ENCODE data around the gene PLPP6.
"Not testable (repeated sequence)": the region's sequence is repeated elsewhere in the genome, so short reads cannot be mapped to it uniquely, and the experiment has no call there.

The PLPP6 gene

DNA sequence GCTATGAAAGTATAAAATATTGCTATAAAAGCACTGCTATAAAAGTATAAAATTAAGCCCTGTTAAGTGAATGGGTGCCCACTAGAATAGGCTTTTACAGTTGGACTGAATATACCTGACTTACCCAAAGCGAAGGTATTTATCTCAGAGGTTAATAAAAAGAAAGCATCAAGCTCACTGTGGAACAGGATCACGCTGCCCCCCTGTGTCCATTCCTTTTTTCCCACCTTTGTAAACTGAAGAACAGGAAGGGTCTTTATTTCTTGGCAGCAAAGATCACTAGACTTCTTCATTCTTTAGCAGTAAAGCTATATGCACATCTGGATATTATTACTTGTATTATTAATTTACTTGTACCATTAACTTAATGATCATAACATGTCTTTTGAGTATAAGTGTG, 22.1 kb upstream of the PLPP6 start:
- TF ChIP-seq CTCF (IDR thresholded peaks at IDR 0.05; ENCODE audit: control extremely low read depth, extremely low read depth, low read depth, missing control alignments) = peak; percentile 45
- CTCF ChIA-PET = interaction anchor here (0.8 to 2.7 kb wide), 23 partner anchors 10 to 907 kb away, joined by 3 to 17 read pairs (median 4); partner anchors contain the start of gene CDC37L1
- POLR2A ChIA-PET = no interaction called here

DNA sequence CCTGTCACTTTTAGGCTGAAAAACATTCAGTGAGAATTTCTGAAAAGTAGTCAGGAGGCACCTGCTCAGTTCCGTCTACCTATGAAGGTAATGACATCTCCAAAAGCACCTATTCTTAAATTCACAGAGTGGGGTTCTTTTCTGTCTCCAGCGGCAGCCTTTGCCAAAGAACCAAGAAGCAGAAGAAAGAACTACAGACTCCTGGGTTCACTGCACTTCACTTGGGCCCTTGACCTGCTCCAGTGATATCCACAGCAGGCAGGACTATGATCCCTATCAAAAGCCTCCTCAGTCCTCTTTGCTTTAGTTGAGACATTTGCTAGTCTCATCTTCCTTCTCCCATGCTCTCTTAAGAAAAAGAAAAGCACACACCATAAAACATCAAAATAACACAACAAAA, 19.7 kb upstream of the PLPP6 start:
- TF ChIP-seq CTCF (IDR thresholded peaks at IDR 0.05; ENCODE audit: control extremely low read depth, extremely low read depth, low read depth, missing control alignments) = no peak
- ChIA-PET POLR2A (no interaction called here), CTCF (interaction anchor here (1.0 to 2.8 kb wide), 3 partner anchors 8 to 259 kb away, joined by 3 to 10 read pairs (median 5); no protein-coding TSS in a partner anchor)
- DNase-seq (ENCODE audit: extremely low spot score) = no peak

More for the DNA sequence above, 22.1 kb upstream of the PLPP6 start:
- no peak for DNase-seq (ENCODE audit: extremely low spot score)

DNA sequence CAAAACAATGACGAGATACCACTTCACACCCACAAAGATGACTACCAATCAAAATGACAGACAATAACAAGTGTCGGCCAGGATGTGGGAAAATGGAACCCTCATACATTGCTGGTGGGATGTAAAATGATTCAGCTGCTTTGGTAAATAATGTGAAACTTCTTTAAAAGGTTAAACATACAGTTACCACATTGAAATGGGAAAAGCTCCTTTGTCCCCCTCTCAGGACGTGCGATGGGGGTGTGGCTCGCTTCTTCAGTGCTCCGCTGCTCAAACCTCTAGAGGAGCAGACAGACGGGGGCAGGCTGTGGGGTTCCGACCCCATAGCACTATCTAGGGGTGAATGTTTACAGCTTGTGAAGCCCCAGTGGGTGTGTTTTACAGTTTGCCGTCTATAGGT, 8.0 kb upstream of the PLPP6 start:
- TF ChIP-seq CTCF (IDR thresholded peaks at IDR 0.05; ENCODE audit: control extremely low read depth, extremely low read depth, low read depth, missing control alignments) = no peak
- ChIA-PET CTCF (interaction anchor here (1.1 kb wide), 2 partner anchors 10 to 14 kb away, joined by 3 to 4 read pairs; no protein-coding TSS in a partner anchor), POLR2A (no interaction called here)
- no peak for DNase-seq (ENCODE audit: extremely low spot score)

DNA sequence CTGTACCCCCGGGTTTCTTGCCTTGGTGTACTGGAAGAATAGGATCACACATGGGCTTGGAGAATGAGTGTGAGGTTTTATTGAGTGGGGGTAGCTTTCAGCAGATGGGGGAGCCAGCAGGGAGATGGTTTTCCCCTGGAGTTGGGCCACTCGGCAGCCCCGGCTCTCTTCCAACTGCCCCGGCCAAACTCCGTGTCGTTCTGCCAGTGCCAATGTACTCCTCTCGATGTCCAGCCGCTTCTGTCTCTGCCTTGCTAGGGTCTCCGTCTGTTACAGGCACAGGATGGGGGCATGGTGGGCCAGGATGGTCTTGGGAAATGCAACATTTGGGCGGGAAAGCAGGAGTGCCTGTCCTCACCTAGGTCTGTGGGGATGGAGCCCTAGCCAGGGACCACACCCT, 7.6 kb upstream of the PLPP6 start:
- no peak for TF ChIP-seq CTCF (IDR thresholded peaks at IDR 0.05; ENCODE audit: control extremely low read depth, extremely low read depth, low read depth, missing control alignments)
- ChIA-PET CTCF (interaction anchor here (1.1 kb wide), 2 partner anchors 10 to 14 kb away, joined by 3 to 4 read pairs; no protein-coding TSS in a partner anchor), POLR2A (no interaction called here)
- DNase-seq (ENCODE audit: extremely low spot score) = no peak

- DNase-seq (ENCODE audit: extremely low spot score); POLR2A ChIA-PET: not testable (repeated sequence)
- CTCF ChIA-PET = interaction anchor here (1.0 to 2.5 kb wide), 5 partner anchors 9 to 340 kb away, joined by 3 to 10 read pairs (median 3); no protein-coding TSS in a partner anchor
These were observed 5.9 kb upstream of the PLPP6 start for GRCh38 chr9:4656196-4656595.

DNA sequence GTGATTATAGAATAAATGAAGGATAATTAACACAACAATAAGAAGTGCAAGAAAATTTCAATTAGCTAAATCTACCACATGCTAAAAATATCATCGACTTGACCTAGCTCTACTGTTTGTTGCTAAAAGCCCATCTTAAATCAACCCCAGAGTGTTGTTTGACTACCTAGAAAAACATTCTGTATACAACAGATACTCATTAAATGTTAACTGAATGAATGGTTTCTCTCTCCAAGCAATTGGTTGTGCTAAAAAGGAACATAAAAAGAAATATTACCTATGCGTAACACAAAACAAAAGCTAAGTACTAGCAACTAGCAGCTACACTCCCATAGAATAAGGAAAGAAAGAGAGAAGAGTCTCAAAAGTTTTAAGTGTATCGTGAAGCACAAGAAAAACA, 5.5 kb upstream of the PLPP6 start:
- no peak for DNase-seq (ENCODE audit: extremely low spot score)
- TF ChIP-seq CTCF (IDR thresholded peaks at IDR 0.05; ENCODE audit: control extremely low read depth, extremely low read depth, low read depth, missing control alignments) = no peak
- POLR2A ChIA-PET = no interaction called here
- CTCF ChIA-PET = interaction anchor here (1.0 to 2.5 kb wide), 4 partner anchors 9 to 340 kb away, joined by 3 to 10 read pairs (median 3); no protein-coding TSS in a partner anchor

DNA sequence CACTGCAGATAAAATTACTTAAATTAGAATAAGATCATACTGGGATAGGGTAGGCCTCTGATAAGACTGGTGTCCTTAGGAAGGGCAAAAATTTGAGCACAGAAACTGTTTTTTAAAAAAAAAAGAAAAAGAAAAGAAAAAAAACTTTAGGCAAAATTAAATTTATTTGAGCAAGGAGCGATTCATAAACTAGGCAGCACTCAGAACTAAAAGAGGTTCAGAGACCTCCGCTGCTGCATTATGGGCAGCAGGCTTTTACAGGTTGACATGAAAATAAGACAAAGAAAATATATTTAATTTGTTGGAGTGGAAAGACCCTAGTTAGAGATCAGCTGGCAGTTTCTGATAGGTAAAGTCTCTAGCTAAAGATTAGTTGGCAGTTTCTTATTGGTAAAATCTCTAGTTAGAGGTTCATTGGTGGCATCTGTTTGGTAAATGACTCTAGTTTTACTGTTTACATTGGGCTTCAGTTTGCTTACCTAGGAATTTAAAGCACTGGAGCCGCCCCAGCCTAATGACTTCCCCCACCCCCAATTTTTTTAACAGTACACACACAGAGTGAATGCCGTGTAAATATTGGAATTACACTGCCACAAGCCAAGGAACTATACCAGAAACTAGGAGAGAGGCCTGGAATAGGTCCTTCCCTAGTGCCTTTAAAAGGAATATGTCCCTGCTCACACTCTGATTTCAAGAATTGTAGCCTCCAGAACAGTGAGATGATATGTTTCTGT, 4.5 kb upstream of the PLPP6 start:
- CTCF ChIA-PET = interaction anchor here (1.0 to 2.5 kb wide), 2 partner anchors 8 to 14 kb away, joined by 3 to 10 read pairs; no protein-coding TSS in a partner anchor
- no peak for DNase-seq (ENCODE audit: extremely low spot score)
- POLR2A ChIA-PET = no interaction called here
- TF ChIP-seq CTCF (IDR thresholded peaks at IDR 0.05; ENCODE audit: control extremely low read depth, extremely low read depth, low read depth, missing control alignments) = no peak

DNA sequence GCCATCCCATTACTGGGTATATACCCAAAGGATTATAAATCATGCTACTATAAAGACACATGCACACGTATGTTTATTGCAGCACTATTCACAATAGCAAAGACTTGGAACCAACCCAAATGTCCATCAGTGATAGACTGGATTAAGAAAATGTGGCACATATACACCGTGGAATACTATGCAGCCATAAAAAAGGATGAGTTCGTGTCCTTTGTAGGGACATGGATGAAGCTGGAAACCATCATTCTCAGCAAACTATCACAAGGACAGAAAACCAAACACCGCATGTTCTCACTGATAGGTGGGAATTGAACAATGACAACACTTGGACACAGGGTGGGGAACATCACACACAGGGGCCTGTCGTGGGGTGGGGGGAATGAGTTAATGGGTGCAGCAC, 1.4 kb upstream of the PLPP6 start:
- DNase-seq (ENCODE audit: extremely low spot score); POLR2A ChIA-PET: not testable (repeated sequence)
- CTCF ChIA-PET = interaction anchor here (2.3 kb wide), 1 partner anchor 57 kb away, joined by 7 read pairs; no protein-coding TSS in a partner anchor

All from GM10248 (cell line).